ENCODE data around the gene CCT7.
"Not testable (repeated sequence)": the region's sequence is repeated elsewhere in the genome, so short reads cannot be mapped to it uniquely, and the experiment has no call there.

CCT7 gene

DNA sequence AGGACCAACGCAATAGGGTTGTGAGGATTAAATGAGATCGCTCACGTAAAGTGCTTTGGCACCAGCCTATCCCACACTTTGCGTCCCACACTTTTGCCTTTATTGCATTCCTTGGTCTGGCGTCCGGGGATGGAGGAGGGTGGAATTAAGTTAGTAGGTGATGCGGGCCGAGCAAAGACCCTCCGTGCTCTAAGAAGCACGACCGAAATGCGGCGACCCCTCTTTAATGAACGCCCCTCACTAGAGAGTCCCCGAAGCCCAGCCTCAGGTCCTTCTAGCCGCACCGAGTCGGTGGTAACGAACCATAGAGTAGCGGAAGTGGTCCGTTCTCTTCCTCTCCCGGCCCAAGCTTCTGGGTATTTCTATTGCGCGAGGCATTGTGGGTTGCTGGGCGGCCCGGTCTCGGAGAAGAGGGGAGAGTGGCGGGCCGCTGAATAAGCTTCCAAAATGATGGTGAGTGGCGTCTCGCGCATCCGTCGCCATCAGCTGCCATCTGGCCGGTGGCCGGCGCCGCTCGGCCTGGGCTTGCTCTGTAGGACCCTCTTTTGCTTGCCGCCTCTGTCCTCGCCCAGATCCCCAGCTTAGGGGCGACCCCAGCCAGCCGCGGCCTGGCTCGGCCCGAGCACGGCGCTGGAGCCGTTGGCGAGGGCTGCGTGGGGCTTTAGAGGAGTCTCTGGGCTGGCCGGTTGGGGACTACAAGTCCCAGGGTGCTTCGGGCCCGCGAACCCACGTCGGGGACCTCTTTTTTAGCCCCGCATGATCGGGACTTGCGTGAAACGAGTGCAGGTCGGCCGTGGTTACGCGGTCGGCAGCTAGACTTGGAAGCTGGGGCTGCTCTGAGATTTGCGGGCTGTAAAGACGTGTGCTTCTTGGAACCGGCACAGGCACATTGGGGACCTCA lies at the start of gene CCT7:
Gene CCT7 (plus strand): TSS at position 377 of the 901 bp plus-strand sequence. CDS start 71 bp downstream, at position 448.
- DNase-seq: peak; percentile 98

DNA sequence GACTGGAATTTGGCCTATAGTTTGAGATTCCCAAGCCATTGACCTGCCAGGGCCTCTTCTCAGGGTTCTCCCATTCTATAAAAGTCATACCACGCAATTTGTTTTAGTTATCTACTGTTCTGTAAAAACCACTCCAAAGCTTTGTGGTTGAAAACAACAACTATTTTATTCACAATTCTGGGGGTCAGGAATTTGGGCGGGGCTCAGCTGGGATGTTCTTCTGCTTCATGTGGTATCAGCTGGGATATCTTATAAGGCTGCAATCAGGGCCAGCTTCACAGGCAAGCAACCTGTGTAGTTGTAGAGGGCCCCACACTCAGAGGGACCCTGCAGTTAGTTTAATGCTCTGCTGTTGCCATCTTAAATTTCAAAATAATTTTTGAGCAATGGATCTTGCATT lies 48.1 kb upstream of the CCT7 start:
- DNase-seq: no peak

- peak; percentile 82 for DNase-seq
Observed at GRCh38 chr2:73187549-73187948, 46.6 kb upstream of the CCT7 start.

DNA sequence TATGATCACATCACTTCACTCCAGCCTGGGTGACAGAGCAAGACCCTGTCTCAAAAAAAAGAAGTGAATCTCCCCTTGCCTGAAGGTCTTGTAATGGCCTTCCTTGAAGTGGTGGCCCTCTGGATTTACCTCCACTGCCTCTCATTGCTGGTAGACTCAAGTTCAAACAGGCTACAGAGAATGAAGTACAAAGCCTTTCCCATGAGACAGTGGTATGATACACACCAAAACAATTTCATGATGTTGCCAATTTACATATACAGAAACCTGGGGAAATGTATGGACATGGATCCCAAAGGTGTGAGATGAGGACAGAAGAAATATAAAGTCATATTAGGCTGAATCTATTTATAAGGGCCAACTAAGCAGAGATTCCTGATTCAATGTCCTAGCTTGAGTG lies 36.5 kb upstream of the CCT7 start:
- DNase-seq: no peak

GRCh38 chr2:73200281-73200680 lies 33.8 kb upstream of the CCT7 start:
- not testable (repeated sequence) for DNase-seq

GRCh38 chr2:73202156-73203054 lies 31.7 kb upstream of the CCT7 start, which contains the start of gene NOTO:
Gene NOTO, plus strand, starts transcription at chr2:73202574. Its CDS starts 93 bp downstream, at chr2:73202667.
- peak; percentile 25 for DNase-seq

DNA sequence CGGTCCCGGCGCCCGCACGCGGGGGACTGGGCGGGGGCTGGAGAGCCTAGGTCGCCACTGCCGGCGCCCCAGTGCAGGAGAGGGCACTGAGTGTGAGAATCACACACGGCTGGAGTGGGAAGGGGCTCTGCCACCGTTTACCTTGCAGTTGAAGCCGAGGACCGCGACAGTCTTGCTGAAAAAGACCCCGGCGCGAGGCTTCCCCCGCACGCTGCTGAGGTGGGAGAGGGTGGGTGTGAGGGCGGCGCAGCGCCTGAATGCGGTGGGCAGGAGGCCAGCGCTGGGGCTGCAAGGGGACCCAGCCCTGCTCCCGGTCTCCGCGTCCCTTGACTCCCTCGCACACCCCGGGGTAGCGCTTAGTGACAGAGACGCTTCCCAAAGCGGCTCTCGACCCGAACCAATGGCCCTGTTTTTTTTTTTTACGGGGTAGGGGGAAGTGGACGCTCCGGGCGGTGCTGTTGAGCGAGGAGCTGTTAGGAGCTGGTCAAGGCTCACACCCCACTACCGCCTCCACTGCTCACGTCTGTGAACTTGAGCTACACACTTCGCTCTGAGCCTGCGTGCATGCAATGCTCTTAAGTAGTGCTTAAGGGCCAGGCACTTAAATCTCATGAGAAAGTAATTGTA lies 30.9 kb upstream of the CCT7 start:
- DNase-seq: peak; percentile 79

- no peak for DNase-seq
Observed at GRCh38 chr2:73205611-73206010, 28.5 kb upstream of the CCT7 start.

DNA sequence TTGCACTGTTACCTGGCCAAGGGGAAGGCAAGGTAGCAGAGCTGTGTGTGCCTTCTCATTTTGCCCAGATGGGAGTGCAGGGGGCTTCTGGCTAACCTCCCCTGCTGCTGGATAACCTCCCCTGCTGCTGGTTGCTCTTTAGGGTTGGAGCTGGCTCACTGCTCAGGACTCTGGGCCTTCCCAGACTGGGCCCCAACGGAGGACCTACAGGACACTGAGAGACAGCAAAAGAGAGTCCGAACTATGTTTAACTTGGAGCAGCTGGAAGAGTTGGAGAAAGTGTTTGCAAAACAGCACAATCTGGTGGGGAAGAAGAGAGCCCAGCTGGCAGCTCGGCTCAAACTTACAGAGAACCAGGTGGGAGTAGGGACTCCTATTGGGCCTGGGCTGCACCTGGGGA lies 25.9 kb upstream of the CCT7 start:
- DNase-seq: no peak

- DNase-seq: peak; percentile 19
Observed at GRCh38 chr2:73210019-73210418, 24.1 kb upstream of the CCT7 start.

DNA sequence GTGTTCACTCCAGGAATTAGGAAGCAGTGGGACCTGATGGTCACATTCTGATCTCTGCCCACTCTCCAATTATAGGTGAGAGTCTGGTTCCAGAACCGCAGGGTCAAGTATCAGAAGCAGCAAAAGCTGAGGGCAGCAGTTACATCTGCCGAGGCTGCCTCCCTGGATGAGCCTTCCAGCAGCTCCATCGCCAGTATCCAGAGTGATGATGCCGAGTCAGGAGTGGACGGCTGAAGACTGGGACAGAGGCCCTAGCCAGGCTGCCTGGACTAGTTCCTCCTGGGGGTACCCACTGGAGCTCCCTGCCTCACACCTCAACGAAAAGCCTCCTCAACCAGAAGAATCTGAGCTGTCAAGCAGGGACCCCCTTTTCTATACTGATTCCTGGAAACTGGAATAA lies 23.4 kb upstream of the CCT7 start:
- DNase-seq: no peak

- DNase-seq: no peak
Observed at GRCh38 chr2:73212098-73212447, 22.0 kb upstream of the CCT7 start.

DNA sequence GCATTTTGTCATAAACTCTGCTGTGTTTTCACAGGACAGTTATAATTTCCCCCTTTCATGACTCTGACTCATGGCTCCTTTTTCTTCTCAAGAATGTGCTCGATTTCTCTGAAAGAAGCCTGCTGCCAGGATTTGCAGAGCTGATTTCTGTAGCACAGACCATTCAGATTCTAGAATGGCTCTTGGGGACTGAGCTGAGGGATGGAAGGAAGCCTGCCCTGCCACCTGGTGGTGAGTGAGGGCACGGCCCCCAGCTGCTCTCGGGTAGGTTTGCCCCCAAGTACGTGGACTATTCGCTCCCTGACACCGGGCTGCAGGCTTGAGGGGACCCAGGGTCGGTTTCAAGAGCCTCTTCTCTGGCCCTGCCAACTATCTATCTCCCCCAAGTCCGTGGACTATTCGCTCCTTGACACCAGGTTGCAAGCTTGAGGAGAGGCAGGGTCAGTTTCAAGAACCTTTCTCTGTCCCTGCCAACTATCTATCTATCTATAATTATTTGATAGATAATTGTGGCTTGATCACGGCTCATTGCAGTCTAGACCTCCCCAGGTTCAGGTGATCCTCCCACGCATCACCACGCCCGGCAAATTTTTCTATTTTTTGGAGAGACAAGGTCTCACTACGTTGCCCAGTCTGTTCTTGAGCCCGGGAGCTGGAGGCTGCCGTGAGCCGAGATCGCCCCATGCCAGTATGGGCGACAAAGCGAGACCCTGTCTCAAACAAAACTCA lies 21.5 kb upstream of the CCT7 start:
- DNase-seq: peak; percentile 86

GRCh38 chr2:73214120-73215035 lies 19.7 kb upstream of the CCT7 start, which contains the start of gene SMYD5:
Gene SMYD5, plus strand, starts transcription at chr2:73214245. Its CDS starts 22 bp downstream, at chr2:73214267.
- peak; percentile 93 for DNase-seq

- DNase-seq: no peak
Observed at GRCh38 chr2:73215254-73215653, 18.9 kb upstream of the CCT7 start.

GRCh38 chr2:73217160-73217559 lies 16.9 kb upstream of the CCT7 start:
- DNase-seq: no peak

- DNase-seq: no peak
Observed at GRCh38 chr2:73217826-73218225, 16.3 kb upstream of the CCT7 start.

DNA sequence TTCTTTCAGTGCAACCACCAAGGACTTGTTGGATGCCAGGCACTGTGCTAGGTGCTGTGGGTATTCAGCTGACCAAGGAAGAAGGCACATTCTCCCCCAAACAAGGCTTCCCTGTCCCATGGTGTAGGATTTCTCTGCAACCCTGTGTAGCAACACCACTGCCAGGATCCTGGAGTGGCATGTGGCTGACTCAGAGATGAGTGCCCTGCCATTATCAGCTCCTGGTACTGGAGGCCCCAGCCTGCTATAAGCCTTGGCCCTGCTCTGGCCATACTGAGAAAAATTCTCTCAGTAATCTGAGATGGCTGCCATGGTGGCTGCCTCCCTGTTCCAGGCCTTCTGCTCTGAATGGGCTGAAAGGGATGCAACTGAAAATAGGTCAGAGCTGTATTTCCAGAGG lies 15.8 kb upstream of the CCT7 start:
- DNase-seq: no peak

GRCh38 chr2:73223821-73224220 lies 10.3 kb upstream of the CCT7 start:
- DNase-seq: no peak

DNA sequence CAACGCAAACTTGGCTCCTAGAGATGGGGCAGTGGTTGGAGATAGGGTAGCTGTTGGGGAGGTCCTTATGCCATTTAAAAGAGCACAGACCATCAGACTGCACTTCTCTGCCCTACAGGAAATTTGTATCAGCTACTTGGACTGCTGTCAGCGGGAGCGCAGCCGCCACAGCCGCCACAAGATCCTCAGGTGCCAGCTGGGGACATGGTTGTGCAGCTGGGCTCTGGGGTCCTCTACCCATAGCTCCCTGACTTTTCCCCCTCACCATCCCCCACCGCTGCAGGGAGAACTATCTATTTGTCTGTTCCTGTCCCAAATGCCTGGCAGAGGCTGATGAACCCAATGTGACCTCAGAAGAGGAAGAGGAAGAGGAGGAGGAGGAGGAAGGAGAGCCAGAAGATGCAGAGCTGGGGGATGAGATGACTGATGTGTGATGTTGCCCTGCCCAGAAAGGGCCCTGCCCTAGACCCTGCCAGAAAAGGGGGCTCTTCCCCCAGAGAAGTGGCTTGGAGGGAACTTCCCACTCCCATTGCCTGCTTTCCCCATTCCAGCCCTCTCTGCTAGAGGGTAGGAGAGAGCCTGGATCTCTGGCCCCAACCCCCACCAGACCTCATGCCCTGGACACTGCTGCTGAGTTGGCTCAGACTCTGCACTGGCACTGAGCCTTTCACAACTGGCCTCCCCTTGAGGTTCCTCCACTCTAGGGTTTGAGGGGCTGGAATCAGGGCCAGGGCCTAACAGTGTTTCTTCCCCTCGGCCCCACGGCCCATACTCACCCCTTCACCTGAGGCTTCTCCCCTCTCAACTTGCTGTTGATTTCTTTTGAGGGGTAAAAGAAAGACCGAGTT lies 8.4 kb upstream of the CCT7 start:
- no peak for DNase-seq

Data from NCI-H82 (cell line).